NOMO-1 treated with dmso at 0.1 percent for 144 hours (cell line): Measurements from ENCODE around the gene RAB8B.
A peak's percentile ranks its signal among the peaks of the same experiment; 100 is the strongest.
"Not testable (repeated sequence)": the region's sequence is repeated elsewhere in the genome, so short reads cannot be mapped to it uniquely, and the experiment has no call there.

Experiments used
- DNase-seq: peaks from one replicate; lab custom pipeline; 2025; ENCODE audit not compliant: unreplicated experiment; lab: John Stamatoyannopoulos, UW

RAB8B gene

GRCh38 chr15:63203451-63204090, 14.2 kb downstream of the RAB8B start:
- DNase-seq, result peak; percentile 19

- no peak for DNase-seq
Measured at GRCh38 chr15:63206079-63206478, 16.7 kb downstream of the RAB8B start.

GRCh38 chr15:63208824-63209223, 19.4 kb downstream of the RAB8B start:
- not testable (repeated sequence) for DNase-seq

- no peak for DNase-seq
Measured at GRCh38 chr15:63210151-63211091, 21.0 kb downstream of the RAB8B start.

- no peak for DNase-seq
Measured at GRCh38 chr15:63211092-63211490, 21.7 kb downstream of the RAB8B start.

- DNase-seq, result no peak
Measured at GRCh38 chr15:63211549-63211948, 22.1 kb downstream of the RAB8B start.

- DNase-seq, result peak; percentile 26
Measured at GRCh38 chr15:63212050-63213004, 22.9 kb downstream of the RAB8B start.

GRCh38 chr15:63218100-63218808, 28.8 kb downstream of the RAB8B start:
- no peak for DNase-seq

- DNase-seq, result no peak
Measured at GRCh38 chr15:63219196-63219710, 29.8 kb downstream of the RAB8B start.

GRCh38 chr15:63221346-63221745, 31.9 kb downstream of the RAB8B start:
- DNase-seq, result no peak

GRCh38 chr15:63223463-63223862, 34.1 kb downstream of the RAB8B start:
- no peak for DNase-seq

- no peak for DNase-seq
Measured at GRCh38 chr15:63225381-63225780, 36.0 kb downstream of the RAB8B start.

- no peak for DNase-seq
Measured at GRCh38 chr15:63226155-63226883, 36.9 kb downstream of the RAB8B start.

GRCh38 chr15:63226966-63227401, 37.6 kb downstream of the RAB8B start:
- no peak for DNase-seq

- no peak for DNase-seq
Measured at GRCh38 chr15:63227689-63228088, 38.3 kb downstream of the RAB8B start.

- DNase-seq, result no peak
Measured at GRCh38 chr15:63231206-63231605, 41.8 kb downstream of the RAB8B start.

GRCh38 chr15:63231706-63232105, 42.3 kb downstream of the RAB8B start:
- DNase-seq, result no peak

GRCh38 chr15:63232405-63232804, 43.0 kb downstream of the RAB8B start:
- no peak for DNase-seq

- no peak for DNase-seq
Measured at GRCh38 chr15:63232943-63233342, 43.5 kb downstream of the RAB8B start.
